ENCODE results near the gene PARD3B.

Gene PARD3B

DNA sequence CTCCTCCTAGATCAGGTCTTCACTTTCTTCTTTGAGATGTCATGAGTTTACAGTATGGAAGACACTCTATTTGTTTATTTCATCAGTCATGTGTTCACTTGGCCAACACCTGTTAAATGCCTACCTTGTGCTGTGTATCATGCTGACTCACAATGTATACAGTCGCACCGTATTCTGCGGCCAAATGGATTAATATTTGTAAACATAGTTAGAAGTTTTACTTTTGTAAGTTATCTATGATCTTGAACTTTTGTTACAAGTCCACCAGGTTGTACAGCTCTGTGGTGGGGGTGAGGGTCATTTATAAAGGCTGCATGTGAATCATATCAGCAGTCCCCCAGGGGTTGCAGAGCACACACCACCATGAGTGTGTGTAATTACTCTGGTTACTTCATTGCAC, 728.4 kb downstream of the PARD3B start:
- DNase-seq (ENCODE audit: low read depth in 2 of 2): no peak

DNA sequence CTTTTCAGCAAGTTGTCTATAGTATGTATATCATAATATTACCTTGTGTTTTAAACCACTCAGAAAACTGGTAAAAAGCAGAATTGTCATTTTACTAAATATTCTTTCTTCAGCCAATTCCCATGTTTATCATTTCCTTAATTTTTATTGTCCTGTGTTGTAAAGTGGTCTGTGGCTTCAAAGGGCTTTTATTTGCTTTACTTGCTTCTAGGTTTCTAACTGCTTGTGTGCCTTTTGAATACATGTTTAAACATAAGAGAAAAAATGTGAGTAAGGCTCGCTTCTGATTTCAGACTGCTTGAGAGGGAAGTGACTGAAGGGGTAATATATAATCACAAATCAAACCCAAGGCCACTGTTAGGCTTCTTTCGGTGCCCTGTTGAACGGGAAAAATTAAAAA, 729.5 kb downstream of the PARD3B start:
- DNase-seq (ENCODE audit: low read depth in 2 of 2): no peak

DNA sequence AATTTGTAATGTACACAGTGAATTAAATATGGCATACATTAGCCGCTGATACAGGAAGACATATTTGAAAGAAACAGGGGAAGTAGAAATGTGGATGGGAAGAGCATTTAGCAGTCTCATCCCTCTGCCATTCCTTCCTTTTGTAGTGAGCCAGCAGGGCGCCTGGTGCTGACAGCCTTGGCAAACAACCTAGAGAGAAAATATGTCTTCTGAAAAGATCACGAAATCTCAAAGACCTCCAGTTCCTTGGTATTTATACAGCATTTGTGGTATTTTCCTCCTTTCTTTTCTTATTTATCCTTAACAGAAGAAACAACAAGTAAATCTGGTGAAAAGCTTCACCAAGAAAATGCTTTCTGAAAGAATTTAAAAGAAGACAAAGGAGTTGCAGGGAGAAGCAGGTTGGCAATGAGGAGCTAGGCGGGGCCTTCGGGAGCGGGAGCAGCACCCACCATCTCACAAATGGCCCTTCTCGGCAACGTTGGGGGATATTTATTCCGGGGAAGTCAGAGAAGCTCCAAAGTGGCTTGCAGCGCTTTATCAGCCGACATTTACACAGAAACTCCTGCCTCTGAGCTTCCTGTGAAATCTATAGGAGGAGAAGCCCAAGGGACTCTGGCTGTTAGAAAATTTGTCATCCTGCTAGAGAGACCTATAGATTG, 731.0 kb downstream of the PARD3B start:
- DNase-seq (ENCODE audit: low read depth in 2 of 2): no peak

DNA sequence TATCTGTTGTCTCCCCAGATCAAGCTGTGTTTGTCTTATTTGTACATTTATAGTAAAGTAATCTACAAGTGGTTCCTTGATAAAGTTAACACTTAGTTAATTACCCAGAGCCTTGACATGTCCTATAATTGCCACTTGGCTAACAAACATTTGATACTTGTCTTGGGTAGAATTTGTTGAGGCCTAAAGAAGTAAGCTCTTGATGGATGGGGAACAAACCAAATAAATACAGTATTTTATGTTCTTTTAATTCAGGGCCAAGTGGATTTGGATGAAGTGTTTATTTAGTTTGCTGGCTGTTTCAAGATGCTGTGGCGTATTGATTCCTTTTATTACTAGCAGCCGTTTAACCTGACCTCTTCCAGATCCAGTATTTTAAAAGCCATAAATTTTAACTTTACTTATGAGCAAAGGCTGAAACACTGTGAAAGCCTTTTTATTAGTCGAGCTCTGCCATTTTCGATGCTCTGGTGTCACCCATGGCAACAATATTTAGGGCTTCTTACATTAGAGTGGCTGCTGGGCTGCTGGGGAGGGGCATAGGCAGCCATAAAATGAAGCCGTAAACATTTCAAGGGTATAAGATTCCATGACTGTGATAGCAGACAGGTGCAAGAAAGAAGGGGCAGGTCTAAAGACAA, 735.4 kb downstream of the PARD3B start:
- DNase-seq (ENCODE audit: low read depth in 2 of 2): no peak

DNA sequence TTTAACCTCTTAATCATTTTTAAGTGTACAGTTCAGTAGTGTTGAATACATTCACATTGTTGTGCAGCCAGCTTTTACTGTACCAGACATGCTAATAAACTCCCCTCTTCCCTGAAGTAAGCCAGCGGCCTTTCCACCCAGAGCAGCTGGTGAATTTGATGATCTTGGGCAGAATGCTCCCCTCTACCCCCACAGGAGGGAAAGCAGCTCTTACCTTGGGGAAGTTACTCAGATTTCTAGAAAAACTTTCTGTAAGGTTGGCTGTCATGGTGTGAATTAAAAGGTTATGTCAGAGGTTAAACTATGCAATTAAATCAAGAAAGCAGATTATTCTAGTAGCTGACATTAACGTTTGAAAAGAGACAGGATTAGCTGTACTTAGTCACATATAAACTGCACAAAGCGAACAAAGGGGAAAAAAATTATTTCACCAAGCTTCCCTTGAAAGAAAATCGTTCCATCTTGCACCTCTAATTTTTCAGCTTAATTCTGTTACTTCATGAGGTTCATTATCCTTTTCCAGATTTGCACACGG, 738.5 kb downstream of the PARD3B start:
- DNase-seq (ENCODE audit: low read depth in 2 of 2): no peak

DNA sequence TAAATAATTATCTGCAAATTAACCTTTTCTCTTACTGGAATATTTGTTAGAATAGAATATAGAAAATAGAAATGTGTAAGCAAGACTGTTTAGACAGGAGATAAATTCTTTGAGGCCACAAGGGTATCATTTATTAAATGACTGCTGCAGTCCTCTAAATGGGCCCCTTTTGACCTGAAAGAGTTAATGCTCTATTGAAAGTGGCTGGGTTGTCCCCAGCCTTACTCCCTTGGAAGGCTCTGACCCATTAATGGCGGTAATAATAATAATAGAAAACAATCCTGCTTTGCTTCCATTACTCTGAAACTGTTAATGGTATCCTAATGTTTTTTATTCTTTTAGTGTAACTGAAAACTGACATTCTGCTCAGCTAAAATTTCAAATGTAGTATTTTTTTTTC, 739.1 kb downstream of the PARD3B start:
- no peak for DNase-seq (ENCODE audit: low read depth in 2 of 2)

DNA sequence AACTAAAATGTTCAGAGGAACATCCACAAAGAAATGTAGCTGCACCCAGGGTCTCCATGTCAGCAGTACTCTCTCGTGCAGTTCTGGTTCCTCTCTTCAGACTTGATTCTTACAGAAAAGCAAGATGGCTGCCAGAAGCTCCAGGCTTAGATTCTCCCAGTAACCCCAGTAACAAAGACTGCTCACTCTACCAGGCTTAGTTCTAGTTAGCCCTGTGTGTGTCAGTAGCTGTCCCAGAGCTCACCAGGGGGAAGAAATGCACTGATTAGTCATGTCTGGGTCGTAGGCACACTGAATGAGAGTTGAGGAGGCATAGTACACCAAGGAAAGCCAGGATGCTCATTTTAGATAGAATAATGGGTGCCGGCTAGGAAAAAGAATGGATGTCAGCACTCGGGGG, 742.0 kb downstream of the PARD3B start:
- no peak for DNase-seq (ENCODE audit: low read depth in 2 of 2)

DNA sequence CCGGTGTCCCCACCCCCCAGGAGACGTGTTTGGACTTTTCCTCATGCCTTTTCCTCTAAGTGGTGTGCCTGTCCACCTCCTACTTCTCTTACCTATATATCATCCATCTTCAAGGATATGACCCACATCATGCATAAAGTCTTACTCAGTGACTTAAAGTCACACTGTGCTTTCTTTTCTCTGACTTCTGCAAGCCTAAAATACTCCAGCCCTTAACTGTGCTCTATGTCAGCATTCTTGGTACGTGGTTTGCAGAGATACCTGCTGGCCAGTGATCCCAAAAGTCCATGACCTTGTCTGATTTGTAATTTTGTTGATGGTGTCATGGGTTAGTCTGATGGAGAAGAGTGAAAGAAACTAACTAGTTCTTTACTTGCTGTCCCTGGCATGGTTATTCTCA, 743.4 kb downstream of the PARD3B start:
- no peak for DNase-seq (ENCODE audit: low read depth in 2 of 2)

DNA sequence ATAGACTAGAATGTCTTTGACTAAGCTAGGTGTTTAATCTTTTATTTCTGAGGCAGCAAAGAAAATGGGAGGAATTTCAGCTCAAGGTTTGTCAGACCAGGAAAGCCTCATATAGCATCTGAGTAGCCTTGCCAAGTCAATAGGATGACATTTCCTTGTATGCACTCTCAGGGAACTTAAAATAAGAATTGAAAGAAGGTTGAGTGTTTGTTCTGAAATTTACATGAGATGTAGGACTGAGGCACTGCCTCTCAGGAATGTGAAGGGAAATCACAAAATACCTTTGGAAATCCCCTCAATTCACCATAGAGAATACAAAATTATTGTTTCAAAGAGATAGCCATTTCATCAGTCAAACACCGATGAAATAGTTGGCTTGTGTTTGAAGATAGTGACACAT, 745.0 kb downstream of the PARD3B start:
- no peak for DNase-seq (ENCODE audit: low read depth in 2 of 2)

DNA sequence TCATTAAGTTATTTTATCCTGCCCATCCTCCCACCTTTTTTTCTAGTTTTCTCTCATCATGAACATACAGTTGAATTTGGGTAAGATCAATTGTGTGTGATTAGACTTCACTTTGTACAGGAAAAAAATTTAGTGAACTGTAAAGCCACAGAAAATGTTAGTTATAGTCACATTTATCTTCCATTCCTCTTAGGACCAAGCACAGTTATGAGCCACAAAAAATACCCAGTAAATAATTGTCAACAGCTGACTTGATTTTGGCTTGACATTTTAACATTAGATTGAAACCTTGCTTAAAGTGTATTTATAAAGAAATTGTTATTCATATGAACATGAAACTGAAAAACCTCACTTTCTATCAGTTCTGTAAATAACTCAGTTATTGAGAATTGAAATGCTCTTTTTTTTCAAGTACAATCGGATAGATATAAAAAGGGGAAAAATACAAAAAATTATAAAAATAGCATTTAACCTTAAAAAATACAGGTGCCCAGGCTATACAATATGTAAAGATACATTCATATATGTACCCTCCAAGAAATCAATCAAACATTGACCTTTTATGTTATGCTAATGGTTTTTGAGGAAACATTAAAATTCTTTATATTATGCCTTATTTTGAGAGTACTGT, 747.5 kb downstream of the PARD3B start:
- DNase-seq (ENCODE audit: low read depth in 2 of 2): no peak

DNA sequence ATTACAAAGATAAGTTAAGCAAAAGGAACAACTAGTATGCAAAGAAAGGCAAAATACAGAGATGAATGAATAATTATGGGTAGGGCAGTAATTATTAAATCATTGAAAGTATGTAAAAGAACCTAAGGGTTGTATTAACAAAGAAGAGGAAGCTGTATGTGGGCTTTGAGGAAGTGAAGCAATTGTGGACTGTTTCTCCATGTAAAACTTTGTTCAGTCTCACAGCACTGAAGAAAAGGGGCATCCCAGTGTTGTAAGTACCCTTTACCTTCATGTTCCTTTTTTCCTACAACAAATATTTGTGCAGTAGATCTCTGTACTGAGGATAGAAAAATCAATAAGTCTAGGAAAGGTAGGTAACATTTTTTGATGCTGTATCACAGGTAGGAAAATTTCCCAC, 748.3 kb downstream of the PARD3B start:
- no peak for DNase-seq (ENCODE audit: low read depth in 2 of 2)

DNA sequence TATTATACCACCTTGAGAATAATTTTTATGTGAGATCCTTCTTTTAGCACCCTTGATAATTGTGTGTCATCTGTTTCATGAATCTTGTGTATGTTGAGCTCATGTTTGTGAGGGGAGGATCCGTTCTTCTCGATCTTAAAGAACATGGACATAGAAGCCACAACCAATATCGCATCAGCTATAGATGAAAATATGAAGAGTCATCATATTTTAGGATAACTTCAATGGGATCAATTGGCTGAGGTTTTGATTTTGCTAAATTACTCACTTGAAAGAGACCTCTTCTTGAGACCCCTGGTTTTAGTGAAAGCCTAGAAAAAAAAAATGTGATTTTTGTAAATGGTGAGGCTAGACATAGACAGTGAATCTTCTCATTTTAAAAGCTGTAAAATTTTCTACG, 751.7 kb downstream of the PARD3B start:
- DNase-seq (ENCODE audit: low read depth in 2 of 2): no peak

DNA sequence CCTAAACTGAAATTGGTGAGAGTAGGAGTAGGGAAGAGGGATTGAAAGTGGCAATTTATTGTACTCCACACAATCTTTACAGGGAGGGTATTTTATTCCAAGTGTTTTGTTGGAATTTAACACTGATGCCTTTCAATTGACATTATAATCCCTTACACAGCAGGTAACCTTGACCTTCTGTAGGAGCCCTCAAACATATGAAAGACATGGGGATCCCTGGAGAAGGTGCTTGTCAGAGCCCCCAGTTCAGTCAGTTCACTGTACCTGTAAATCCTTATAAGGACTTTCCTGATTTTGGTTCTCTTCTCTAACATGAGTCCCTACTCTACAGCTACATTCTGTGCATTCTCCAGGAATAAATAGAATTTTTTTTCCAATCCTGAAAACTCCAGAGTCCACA, 752.1 kb downstream of the PARD3B start:
- DNase-seq (ENCODE audit: low read depth in 2 of 2): no peak

DNA sequence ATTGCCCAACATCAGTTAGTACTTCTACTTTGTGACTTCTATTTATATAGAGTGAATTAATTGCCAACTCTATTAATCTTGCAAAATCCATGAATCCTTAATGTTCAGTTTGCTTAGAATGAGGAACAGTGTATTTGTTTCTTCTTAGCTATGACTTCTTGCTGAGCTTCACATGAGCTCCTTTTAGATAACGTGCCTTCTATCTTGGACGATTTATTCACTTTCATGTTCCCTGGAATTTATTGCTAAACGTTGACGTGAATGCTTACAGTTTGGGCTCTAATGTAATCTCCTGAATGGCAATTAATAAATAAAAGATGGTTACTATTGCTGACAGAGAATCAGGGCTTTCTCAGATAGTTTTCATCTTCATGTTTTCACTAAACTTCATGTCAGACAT, 752.6 kb downstream of the PARD3B start:
- DNase-seq (ENCODE audit: low read depth in 2 of 2): no peak

DNA sequence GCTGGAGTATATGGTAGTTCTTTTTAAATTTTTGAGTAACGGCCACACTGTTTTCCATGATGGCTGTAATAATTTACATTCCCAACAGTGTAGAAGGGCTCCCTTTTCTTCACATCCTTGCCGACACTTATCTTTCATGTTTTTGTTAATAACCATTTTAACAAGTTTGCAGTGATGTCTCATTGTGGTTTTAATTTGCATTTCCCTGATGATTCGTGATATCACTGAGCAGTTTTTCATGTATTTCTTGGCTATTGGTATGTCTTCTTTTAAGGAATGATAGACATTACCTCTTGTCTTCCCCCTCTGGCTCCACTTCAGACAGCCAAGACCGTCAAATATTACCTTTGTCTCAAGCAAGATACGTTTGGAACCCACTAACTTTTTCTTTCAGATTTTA, 765.9 kb downstream of the PARD3B start:
- no peak for DNase-seq (ENCODE audit: low read depth in 2 of 2)

DNA sequence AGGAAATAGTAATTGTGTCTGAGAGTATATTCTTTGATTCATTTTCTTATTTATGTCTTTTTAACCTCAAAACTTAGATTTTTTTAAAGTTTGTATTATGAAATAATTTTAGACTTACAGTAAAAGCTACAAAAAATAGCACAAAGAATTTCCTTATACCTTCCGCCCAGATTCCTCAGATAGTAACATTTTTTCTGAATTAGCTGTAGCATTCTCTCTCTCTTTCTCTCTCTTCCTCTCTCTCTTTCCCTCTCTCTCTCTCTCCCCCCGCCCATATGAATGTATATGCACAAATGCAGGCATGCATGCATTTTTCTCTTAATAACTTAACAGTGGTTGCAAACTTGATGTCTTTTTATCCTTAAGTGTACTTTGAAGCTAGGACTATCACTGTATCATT, 776.0 kb downstream of the PARD3B start:
- DNase-seq (ENCODE audit: low read depth in 2 of 2): no peak

DNA sequence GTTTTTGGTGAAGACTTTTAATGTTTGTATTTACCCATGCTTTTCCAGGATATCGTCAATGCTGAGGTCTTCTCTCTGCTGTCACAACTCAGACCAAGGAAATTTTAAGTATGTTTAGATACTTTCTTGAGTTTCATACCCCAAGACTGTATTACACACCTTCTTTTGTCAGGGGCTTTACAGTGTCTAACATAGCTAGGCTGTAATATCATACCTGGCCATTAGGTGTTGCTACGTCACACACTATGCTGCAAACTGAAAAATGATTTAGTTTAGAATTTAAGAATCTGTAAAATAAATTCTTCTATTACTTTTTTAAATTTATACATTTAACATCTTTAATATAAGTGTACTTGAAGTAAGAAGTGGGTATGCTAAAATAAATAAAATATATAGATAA, 778.7 kb downstream of the PARD3B start:
- DNase-seq (ENCODE audit: low read depth in 2 of 2): no peak

DNA sequence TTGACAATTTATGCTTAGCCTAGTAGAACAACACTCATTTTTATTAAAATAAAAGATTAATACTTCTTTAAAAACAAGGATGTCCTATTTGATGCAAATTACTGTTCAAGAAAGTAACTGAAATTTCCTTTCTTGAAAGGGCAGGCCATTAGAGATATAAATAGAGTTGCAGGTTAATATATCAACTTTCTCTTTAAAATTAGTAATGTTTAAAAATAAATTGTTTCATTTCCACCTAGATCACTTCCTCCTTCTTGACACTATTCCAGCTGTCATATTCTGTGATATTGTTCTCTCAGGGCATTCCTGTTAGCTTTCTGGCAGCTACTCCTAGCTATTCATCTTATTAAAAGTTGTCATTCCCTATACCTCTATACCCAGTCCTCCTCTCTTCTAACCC, 779.1 kb downstream of the PARD3B start:
- DNase-seq (ENCODE audit: low read depth in 2 of 2): no peak

DNA sequence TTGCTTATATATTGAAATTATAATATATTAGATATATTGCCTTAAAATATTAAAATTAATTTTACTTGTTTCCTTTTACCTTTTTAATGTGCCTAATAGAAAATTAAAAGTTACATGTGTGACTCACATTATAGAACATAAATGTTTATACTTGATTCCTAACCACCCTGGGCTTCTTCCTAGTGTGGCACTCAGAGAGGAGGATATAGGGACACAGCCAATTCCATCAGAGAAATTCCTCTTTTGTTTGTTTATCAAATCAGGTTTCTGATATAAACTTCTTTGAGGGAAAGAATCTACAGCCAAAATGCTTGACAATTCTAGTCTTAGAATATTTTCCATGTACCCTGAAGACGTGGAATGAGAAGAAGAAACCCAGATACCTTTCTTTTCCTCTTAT, 788.1 kb downstream of the PARD3B start:
- no peak for DNase-seq (ENCODE audit: low read depth in 2 of 2)

DNA sequence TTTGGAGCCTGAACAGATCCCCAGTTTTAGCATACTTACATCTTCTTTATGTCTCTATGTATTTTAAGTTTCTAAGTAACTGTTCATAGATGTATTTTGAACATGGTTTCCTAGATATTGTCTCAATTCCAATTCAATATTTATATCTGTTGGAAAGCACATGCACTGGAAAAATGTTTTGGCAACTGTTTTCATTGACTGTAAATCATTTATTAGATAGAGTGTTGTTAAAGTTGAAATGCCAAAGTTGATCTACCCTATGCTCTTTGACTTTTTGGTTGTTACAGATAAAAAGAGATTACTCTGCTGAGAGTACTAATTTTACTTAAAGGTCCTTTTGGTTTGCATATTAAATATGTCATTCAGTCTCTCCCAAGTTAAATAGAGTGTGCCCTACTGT, 792.0 kb downstream of the PARD3B start:
- DNase-seq (ENCODE audit: low read depth in 2 of 2): no peak

DNA sequence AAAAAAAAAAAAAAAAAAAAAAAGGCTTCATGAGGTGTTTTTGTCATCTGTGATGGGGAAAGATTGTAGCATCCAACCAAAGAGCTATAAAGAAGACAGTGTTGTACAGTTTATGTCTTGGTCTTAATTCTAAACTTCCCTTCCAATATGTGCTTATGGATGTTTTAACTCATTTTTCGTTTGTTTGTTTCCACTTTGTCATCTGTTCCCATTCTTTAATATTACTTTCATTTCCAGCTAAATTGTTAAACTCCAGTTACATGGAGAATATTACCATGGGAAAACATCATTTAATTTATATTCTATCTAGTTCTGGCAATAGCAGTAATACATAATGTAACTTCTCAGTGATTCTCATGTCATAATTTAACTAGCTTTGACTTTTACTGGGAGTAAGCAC, 792.9 kb downstream of the PARD3B start:
- DNase-seq (ENCODE audit: low read depth in 2 of 2): no peak

DNA sequence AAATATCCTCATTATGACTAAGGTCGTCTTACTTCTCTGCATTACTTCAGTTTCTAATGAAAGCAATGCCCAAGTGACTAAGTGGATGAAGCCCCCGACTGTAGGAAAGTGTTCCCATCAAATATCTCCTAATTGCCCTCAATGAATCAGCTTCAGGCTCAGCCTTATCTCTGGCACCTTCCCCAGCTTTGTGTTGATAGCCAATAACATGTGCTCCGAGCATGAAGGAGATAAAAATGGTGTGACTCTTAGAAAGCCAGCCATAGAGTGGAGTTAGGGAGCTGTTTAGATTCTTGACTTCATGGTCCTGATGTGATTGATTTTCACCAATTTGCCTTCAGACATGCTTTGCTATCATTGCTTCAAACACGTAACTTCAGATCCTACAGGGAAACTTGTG, 797.8 kb downstream of the PARD3B start:
- DNase-seq (ENCODE audit: low read depth in 2 of 2): no peak

DNA sequence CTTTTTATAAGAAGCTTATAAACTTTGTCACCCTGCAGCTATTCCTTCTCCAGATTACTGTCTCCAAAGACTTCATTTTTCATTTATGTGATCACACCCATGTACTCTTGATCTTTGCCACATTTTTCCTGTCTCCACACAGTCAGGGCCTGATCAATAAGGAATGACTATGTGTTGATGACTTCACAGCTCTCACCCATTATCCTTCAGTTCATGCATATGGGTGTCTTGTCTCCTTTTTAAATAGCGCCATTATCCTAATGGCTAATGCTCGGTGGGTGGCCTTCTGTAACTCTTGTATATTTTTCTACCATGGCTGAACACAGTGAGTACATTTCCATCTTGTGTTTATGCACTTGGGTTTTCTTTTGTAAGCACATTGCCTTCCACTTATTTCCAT, 801.4 kb downstream of the PARD3B start:
- no peak for DNase-seq (ENCODE audit: low read depth in 2 of 2)

All from stimulated activated CD4-positive, alpha-beta T cell treated with anti-CD3 and anti-CD28 coated beads, Interleukin-15, amount 100 ng/mL, for 48 hours (primary cell).